Epithelial cell of esophagus (primary cell): ENCODE data around the gene RANBP3L.

Source experiments
- DNase-seq: peaks from one replicate; pipeline ENCODE4 v3.0.0; 2010; ENCODE audit warnings: low read depth
- H3K4me3 ChIP-seq: 2 replicates; pipeline ENCODE4 v1.5.1; 2011; ENCODE audit warnings: mild to moderate bottlenecking, low read length, control low read depth
- TF ChIP-seq, protein P1 (sequence below): IDR thresholded peaks from 2 replicates; pipeline ENCODE4 v1.5.1; 2011; ENCODE audit warnings: low read depth, mild to moderate bottlenecking, low read length, control low read depth, inconsistent platforms; ENCODE audit not compliant: insufficient read depth; ENCODE audit errors: missing control alignments

RANBP3L gene

GRCh38 chr5:36325196-36325595 lies 23.5 kb upstream of the RANBP3L start:
- DNase-seq: no peak
- no peak overlapping the region for H3K4me3 ChIP-seq
- TF ChIP-seq, protein P1, sequence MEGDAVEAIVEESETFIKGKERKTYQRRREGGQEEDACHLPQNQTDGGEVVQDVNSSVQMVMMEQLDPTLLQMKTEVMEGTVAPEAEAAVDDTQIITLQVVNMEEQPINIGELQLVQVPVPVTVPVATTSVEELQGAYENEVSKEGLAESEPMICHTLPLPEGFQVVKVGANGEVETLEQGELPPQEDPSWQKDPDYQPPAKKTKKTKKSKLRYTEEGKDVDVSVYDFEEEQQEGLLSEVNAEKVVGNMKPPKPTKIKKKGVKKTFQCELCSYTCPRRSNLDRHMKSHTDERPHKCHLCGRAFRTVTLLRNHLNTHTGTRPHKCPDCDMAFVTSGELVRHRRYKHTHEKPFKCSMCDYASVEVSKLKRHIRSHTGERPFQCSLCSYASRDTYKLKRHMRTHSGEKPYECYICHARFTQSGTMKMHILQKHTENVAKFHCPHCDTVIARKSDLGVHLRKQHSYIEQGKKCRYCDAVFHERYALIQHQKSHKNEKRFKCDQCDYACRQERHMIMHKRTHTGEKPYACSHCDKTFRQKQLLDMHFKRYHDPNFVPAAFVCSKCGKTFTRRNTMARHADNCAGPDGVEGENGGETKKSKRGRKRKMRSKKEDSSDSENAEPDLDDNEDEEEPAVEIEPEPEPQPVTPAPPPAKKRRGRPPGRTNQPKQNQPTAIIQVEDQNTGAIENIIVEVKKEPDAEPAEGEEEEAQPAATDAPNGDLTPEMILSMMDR: no peak

- TF ChIP-seq, protein P1: no peak
- no peak for DNase-seq
Measured at GRCh38 chr5:36323926-36324781, 22.5 kb upstream of the RANBP3L start.

GRCh38 chr5:36312953-36313672 lies 11.4 kb upstream of the RANBP3L start:
- H3K4me3 ChIP-seq: no peak overlapping the region
- no peak for DNase-seq
- TF ChIP-seq, protein P1: no peak

More at GRCh38 chr5:36323926-36324781, 22.5 kb upstream of the RANBP3L start:
- no peak overlapping the region for H3K4me3 ChIP-seq

- no peak overlapping the region for H3K4me3 ChIP-seq
- TF ChIP-seq, protein P1: no peak
- no peak for DNase-seq
Measured at GRCh38 chr5:36311956-36312355, 10.3 kb upstream of the RANBP3L start.

GRCh38 chr5:36310138-36310537 lies 8.4 kb upstream of the RANBP3L start:
- no peak overlapping the region for H3K4me3 ChIP-seq
- no peak for DNase-seq
- TF ChIP-seq, protein P1: no peak

DNA sequence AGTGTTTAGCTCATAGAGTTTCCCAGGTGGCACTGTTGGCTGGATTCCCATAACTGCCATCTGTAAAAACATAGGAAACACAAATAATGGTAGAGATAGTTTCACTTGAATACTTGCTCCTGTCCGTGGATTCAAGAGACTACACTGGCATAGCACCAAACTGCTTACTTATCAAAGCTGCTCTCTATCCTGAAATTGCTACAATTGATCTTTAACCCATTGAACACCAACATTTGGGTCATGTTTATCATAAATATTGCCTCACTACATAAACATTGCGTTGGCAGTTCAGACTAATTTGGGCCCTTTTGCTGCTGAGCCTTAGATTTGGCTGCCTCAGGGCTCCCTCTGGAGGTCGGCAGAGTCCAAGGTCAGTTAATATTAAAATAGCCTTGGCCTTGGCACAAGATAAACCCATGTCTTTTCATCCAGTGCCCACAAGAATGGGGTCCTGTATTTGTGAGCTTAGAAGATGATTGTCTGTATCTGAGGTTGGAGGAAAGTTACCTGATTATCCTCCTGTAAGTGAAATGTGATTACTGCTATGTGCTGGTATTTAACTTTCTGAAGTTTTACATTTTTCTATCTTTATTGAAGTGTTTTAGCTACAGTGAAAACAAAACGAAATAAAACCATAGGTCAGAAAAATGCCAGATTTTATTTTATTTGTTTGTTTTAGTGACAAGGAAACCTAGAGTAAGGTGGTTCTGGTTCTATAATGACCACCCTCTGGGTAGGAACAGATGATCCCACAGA lies 4.0 kb upstream of the RANBP3L start:
- DNase-seq: peak; percentile 61
- TF ChIP-seq, protein P1: peak; percentile 70
- no peak overlapping the region for H3K4me3 ChIP-seq
